Activated CD4-positive, alpha-beta memory T cell treated with anti-CD3 and anti-CD28 coated beads, Interleukin-2, amount 10 ng/mL, durations not matched to agents 7 days and 5 days (primary cell): ENCODE results near the gene TARM1. TPM values are rescaled to one million over a fixed set of nuclear protein-coding genes. Genes with fewer than 3 reads are reported as not detected.
"Not testable (repeated sequence)": the region's sequence is repeated elsewhere in the genome, so short reads cannot be mapped to it uniquely, and the experiment has no call there.

ENCODE experiments used
- CTCF ChIA-PET: fragments of 350-600 bp; sonication (Branson Sonifier 250); formaldehyde crosslinking; loops from one replicate; lab custom pipeline; 2021; ENCODE audit warnings: antibody characterized with exemption, inconsistent platforms; lab: Charles Lee
- POLR2A ChIA-PET: fragments of 350-600 bp; sonication (Branson Sonifier 250); formaldehyde crosslinking; loops from one replicate; lab custom pipeline; 2021; ENCODE audit warnings: antibody characterized with exemption; lab: Charles Lee
- DNase-seq: peaks from one replicate; pipeline ENCODE4 v3.0.0-alpha.2; 2020
- H3K27ac Mint-ChIP-seq: one replicate; pipeline ENCODE4 v1.8.0; 2021; ENCODE audit warnings: mild to moderate bottlenecking, mixed read lengths
- H3K27me3 Mint-ChIP-seq: one replicate; pipeline ENCODE4 v1.8.0; 2021; ENCODE audit warnings: mixed read lengths
- H3K36me3 Mint-ChIP-seq: one replicate; pipeline ENCODE4 v1.8.0; 2021; ENCODE audit warnings: low read depth, mixed read lengths
- H3K4me1 Mint-ChIP-seq: one replicate; pipeline ENCODE4 v1.8.0; 2021; ENCODE audit warnings: mixed read lengths
- H3K4me3 Mint-ChIP-seq: one replicate; pipeline ENCODE4 v1.8.0; 2021; ENCODE audit warnings: mild to moderate bottlenecking, mixed read lengths
- H3K9me3 Mint-ChIP-seq: one replicate; pipeline ENCODE4 v1.8.0; 2021; ENCODE audit warnings: mixed read lengths
- total RNA-seq, 2 experiments: library from RNA; stranded (reverse); gene quantifications; one replicate each; pipeline ENCODE4 v1.2.3, GENCODE V29; 2021

TARM1 gene
- total RNA-seq, 2 experiments from 2014 or later: not detected

DNA sequence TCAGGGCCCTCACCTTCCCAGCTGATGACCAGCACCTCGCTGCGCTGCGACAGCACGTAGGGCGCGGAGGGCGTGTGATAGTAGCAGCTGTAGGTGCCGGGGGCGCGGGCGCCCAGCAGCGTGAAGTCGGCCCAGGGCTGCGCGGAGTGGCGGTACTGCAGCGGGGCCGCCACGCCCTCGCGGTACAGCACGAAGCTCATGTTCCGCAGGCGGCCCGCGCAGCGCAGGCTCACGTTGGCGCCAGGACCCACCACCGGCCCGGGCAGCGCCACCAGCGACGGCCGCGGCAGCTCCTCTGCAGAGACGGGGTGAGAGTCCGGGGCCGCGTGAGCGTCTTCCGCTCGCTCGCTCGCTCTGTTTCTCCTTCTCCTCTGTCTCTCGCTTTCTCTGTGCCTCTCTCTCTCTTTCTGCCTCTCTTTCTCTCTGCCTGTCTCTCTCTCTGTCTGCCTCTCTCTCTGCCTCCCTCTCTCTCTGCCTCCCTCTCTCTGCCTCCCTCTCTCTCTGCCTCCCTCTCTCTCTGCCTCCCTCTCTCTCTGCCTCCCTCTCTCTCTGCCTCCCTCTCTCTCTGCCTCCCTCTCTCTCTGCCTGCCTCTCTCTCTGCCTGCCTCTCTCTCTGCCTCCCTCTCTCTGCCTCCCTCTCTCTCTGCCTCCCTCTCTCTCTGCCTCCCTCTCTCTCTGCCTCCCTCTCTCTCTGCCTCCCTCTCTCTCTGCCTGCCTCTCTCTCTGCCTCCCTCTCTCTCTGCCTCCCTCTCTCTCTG lies 14.9 kb upstream of the TARM1 start:
- H3K9me3 Mint-ChIP-seq, H3K36me3 Mint-ChIP-seq, H3K27ac Mint-ChIP-seq: not testable (repeated sequence)
- Mint-ChIP-seq H3K27me3 (peaks cover 15% of the 10 kb centered on the region), H3K4me1 (peaks cover 15% of the 10 kb centered on the region), H3K4me3 (peak overlapping the region; percentile 67)
- DNase-seq: peak; percentile 54
- ChIA-PET POLR2A (interaction anchor here (0.7 to 2.3 kb wide), 3 partner anchors 17 to 41 kb away, joined by 3 to 11 read pairs (median 6); partner anchors contain the start of genes CNOT3, PRPF31 and TFPT), CTCF (interaction anchor here (0.6 to 1.5 kb wide), 4 partner anchors 8 to 72 kb away, joined by 3 to 6 read pairs (median 4); partner anchors contain the start of genes PRPF31 and TFPT)

DNA sequence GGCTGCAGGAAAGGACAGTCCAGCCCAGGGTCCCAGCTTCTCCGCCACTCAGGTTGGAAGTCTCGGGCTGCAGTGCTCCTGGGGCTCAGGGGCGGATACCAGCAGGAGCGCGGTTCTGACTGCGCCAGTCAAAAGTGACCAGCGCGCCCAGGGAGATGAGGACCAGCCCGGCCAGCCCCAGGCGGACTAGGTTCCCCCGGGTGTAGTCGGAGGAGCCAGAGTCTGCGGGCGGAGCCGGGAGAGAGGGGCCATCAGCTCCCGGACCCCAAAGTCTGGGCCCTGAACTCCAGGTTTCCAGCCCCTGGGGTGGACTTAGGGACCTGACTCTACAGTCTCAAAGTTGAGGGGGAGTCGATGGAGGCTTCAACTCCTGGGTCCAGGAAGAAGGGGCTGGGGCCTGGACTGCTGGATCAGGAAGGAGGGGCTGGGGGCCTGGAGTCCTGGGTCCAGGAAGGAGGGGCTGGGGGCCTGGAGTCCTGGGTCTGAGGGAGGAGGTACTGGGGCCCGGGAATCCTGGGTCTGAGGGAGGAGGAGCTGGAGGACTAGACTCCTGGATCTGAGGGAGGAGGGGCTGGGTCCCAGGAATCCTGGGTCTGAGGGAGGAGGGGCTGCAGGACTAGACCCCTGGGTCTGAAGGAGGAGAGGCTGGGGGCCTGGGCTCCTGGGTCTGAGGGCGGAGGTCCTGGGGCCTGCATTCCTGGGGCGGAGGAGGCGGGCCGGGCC lies 14.1 kb upstream of the TARM1 start:
- Mint-ChIP-seq H3K27me3 (peaks cover 15% of the 10 kb centered on the region), H3K27ac (no peak overlapping the region), H3K4me3 (no peak overlapping the region), H3K36me3 (peaks cover 3% of the 10 kb centered on the region), H3K9me3 (peaks cover 4% of the 10 kb centered on the region), H3K4me1 (peaks cover 15% of the 10 kb centered on the region)
- DNase-seq: no peak
- POLR2A ChIA-PET: interaction anchor here (1.5 to 2.3 kb wide), 3 partner anchors 20 to 42 kb away, joined by 4 to 11 read pairs (median 6); partner anchors contain the start of genes CNOT3, PRPF31 and TFPT
- CTCF ChIA-PET: interaction anchor here (0.6 to 1.5 kb wide), 3 partner anchors 9 to 72 kb away, joined by 3 to 6 read pairs (median 4); partner anchors contain the start of genes PRPF31 and TFPT

DNA sequence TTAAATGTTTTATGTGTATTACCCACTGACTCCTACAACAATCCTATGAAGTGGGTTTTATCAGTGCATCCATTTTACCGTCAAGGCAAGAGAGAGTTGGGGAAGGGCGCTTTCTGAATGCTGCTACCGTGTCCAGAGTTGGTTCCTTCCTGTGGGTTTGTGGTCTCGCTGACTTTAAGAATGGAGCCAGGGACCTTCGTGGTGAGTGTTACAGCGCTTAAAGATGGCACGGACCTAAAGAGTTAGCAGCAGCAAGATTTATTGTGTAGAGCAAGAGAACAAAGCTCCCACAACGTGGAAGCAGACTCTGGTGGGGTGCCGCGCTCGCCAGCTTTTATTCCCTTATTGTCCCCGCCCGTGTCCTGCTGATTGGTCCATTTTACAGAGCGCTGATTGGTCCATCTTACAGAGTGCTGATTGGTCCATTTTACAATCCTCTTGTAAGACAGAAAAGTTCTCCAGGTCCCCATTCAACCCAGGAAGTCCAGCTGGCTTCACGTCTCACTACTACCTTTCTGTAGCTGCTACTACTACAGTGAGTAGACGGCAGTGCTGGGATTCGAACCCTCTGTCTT lies 13.3 kb upstream of the TARM1 start:
- Mint-ChIP-seq H3K27ac (no peak overlapping the region), H3K27me3 (peaks cover 15% of the 10 kb centered on the region), H3K36me3 (peaks cover 3% of the 10 kb centered on the region), H3K9me3 (peaks cover 4% of the 10 kb centered on the region), H3K4me3 (no peak overlapping the region), H3K4me1 (peaks cover 15% of the 10 kb centered on the region)
- CTCF ChIA-PET: interaction anchor here (1.3 kb wide), 1 partner anchor 9 kb away, joined by 6 read pairs; no protein-coding TSS in a partner anchor
- POLR2A ChIA-PET: interaction anchor here (1.5 to 2.3 kb wide), 2 partner anchors 20 to 43 kb away, joined by 4 to 6 read pairs; partner anchors contain the start of genes CNOT3 and TFPT
- no peak for DNase-seq

DNA sequence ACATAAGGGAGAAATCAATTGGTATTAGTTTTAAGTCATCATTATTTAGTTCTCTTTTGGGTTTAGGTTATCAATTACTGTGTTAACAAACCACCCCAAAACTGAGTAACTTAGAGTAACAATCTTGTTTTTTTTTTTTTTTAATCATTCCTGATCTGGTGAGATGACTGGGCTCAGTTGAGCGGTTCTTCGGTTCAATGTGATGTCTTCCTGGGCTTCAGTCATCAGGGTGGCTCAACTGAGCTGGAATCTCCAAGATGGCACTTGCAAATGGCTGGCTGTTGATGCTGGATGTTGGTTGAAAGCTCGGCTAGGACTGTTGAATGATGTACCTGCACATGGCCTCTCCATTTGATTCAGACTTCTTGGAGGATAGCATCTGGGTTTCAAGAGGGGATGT lies 3.2 kb upstream of the TARM1 start:
- no peaks in the 10 kb centered on the region for H3K36me3 Mint-ChIP-seq
- CTCF ChIA-PET: no interaction called here
- H3K27ac Mint-ChIP-seq: no peak overlapping the region
- DNase-seq: no peak
- H3K4me3 Mint-ChIP-seq: no peak overlapping the region
- no peaks in the 10 kb centered on the region for H3K27me3 Mint-ChIP-seq
- H3K4me1 Mint-ChIP-seq: no peaks in the 10 kb centered on the region
- POLR2A ChIA-PET: no interaction called here
- peaks cover 7% of the 10 kb centered on the region for H3K9me3 Mint-ChIP-seq

DNA sequence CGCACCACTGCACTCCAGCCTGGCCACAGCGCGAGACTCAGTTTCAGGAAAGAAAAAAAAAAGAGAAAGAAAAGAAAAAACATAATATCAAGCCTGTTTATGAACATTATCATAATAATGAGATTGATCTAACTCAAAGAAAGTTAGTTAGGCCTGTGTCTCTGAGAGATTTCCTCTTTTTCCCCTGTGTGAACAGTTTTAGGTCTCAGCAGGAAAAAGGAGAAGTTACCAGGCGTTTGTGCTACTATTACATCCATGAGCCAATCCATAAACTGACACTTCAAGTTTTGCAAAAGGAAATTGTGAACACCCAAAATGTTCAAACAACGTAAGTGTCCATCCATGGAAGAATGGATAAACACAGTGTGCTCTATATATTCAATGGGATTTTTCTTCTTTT lies 3.8 kb downstream of the TARM1 start:
- ChIA-PET CTCF (no interaction called here), POLR2A (no interaction called here)
- peaks cover 3% of the 10 kb centered on the region for H3K9me3 Mint-ChIP-seq
- DNase-seq: no peak
- H3K27me3 Mint-ChIP-seq: no peaks in the 10 kb centered on the region
- no peaks in the 10 kb centered on the region for H3K4me1 Mint-ChIP-seq
- no peak overlapping the region for H3K4me3 Mint-ChIP-seq
- no peak overlapping the region for H3K27ac Mint-ChIP-seq
- H3K36me3 Mint-ChIP-seq: no peaks in the 10 kb centered on the region

DNA sequence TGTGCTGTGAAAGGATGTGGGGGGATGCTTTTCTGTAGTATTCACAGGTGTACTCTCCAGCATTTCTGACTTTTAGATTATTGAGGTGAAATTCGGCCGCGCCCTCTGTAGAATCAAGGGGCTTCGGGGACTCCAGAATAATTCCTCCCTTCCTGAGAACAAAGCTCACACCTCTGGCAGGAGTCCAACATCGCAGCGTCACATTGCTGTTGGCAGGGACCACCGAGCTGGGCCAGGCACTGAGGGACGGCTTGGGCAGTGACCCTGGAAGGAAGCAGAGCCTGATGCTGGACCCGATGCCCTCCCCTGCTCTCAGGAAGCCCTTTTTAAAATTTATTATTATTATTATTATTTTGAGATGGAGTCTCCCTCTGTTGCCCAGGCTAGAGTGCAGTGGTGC lies 6.3 kb downstream of the TARM1 start:
- H3K4me1 Mint-ChIP-seq: no peaks in the 10 kb centered on the region
- no peaks in the 10 kb centered on the region for H3K9me3 Mint-ChIP-seq
- no peaks in the 10 kb centered on the region for H3K27me3 Mint-ChIP-seq
- POLR2A ChIA-PET: no interaction called here
- H3K4me3 Mint-ChIP-seq: no peak overlapping the region
- CTCF ChIA-PET: no interaction called here
- no peak overlapping the region for H3K27ac Mint-ChIP-seq
- no peak for DNase-seq
- H3K36me3 Mint-ChIP-seq: no peaks in the 10 kb centered on the region

DNA sequence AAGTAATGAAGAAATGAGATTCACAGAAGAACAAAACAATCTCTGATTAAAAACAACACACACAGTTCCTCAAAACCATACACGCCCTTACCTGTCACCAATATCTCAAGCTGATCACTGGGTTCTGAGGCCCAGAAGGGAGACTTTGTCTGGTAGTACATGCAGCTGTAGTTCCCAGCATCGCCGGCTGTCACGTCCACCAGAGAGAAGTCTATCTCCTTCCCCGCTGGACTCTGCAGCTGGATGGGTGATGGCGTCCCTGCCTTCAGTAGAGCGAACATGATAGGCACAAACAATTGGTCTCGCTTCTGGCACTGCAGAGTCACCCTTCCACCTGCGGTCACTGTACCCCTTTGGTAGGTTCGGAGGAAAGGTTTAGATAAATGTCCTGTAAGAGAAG lies 7.3 kb downstream of the TARM1 start:
- CTCF ChIA-PET: no interaction called here
- POLR2A ChIA-PET: no interaction called here
- H3K4me1 Mint-ChIP-seq: no peaks in the 10 kb centered on the region
- H3K4me3 Mint-ChIP-seq: no peak overlapping the region
- H3K27ac Mint-ChIP-seq: no peak overlapping the region
- DNase-seq: no peak
- H3K27me3 Mint-ChIP-seq: no peaks in the 10 kb centered on the region
- no peaks in the 10 kb centered on the region for H3K36me3 Mint-ChIP-seq
- no peaks in the 10 kb centered on the region for H3K9me3 Mint-ChIP-seq

DNA sequence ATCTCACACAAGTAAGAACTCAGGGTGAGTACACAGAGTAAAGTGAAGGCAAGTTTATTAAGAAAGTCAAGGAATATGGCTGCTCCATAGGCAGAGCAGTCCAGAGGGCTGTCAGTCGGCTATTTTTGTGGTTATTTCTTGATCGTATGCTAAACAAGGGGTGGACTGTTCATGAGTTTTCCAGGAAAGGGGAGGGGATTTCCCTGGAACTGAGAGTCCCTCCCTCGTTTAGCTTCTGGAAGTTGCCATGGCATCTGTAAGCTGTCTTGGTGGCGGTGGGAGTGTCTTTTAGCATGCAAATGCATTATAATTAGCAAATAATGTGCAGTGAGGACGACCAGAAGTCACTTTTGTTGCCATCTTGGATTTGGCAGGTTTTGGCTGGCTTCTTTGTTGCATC lies 11.7 kb downstream of the TARM1 start:
- ChIA-PET CTCF (interaction anchor here (0.9 kb wide), 1 partner anchor 9 kb away, joined by 3 read pairs; no protein-coding TSS in a partner anchor), POLR2A (no interaction called here)
- H3K4me3 Mint-ChIP-seq: no peak overlapping the region
- no peak for DNase-seq
- peaks cover 4% of the 10 kb centered on the region for H3K27me3 Mint-ChIP-seq
- no peak overlapping the region for H3K27ac Mint-ChIP-seq
- no peaks in the 10 kb centered on the region for H3K9me3 Mint-ChIP-seq
- H3K36me3 Mint-ChIP-seq: no peaks in the 10 kb centered on the region
- H3K4me1 Mint-ChIP-seq: no peaks in the 10 kb centered on the region

DNA sequence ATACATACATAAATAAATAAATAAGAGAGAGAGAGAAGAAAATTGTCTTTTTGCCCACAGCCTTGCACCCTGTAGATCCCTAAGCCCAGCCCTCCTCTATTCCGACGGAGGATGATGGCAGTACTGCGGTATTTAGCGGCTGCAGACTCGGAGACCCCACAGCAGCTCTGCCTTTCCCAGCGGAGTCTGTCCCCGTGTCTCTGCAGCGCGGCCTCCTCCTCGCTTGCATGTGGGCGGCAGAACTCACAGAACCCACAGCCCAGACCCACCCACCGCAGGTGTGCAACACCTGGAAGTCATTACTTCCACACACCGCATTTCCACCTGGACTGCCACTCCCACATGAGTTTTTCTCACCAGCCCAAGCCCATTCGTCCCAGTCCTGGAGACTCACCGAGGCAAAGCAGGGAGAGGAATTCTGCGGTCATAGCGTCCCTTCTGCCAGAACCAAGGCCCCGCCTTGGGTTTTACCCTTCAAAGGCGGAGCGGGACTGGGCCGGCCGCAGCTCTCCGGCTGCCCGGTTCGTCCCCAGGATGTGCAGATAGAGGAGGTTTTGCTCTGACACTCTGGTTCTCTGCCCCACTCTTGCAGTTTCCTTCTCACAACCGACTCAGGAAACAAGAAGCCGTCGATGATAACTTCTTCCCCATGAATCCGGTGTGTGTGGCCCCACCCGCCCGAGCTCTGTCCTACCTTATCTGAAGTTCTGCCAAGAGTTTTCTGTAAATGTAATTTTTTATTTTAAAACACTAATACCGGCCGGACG lies 17.6 kb downstream of the TARM1 start, which contains the start of gene VSTM1:
VSTM1 (minus strand) TSS at position 548 of the 767 bp plus-strand sequence; CDS start at position 428, 120 bp downstream.
- Mint-ChIP-seq H3K27ac (no peak within 1 kb of the TSS), H3K9me3 (no peaks in the 10 kb centered on the region), H3K27me3 (peaks cover 6% of the 10 kb centered on the region), H3K36me3 (no peaks in the 10 kb centered on the region), H3K4me3 (no peak within 1 kb of the TSS), H3K4me1 (no peaks in the 10 kb centered on the region)
- ChIA-PET POLR2A (no interaction called here), CTCF (no interaction called here)
- no peak for DNase-seq

DNA sequence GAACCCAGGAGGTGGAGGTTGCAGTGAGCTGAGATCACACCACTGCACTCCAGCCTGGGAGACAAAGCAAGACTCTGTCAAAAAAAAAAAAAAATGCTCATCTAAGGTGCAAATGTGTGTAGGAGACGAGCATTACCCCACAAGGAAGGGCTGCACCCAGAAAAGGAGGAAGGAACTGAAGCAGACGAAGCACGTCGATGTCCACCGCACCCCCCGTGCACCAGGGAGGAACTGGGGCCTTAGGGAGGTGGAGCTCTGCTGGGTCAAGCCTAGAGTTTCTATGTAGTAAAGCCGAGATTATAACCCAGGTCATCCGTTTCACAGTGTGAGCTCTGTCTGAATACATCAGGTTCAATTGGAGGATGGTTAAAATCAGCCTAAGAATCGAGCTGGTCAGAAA lies 18.5 kb downstream of the TARM1 start:
- Mint-ChIP-seq H3K4me3 (no peak overlapping the region), H3K27me3 (peaks cover 6% of the 10 kb centered on the region), H3K9me3 (no peaks in the 10 kb centered on the region), H3K27ac (no peak overlapping the region), H3K36me3 (no peaks in the 10 kb centered on the region), H3K4me1 (no peaks in the 10 kb centered on the region)
- no peak for DNase-seq
- ChIA-PET POLR2A (no interaction called here), CTCF (no interaction called here)

DNA sequence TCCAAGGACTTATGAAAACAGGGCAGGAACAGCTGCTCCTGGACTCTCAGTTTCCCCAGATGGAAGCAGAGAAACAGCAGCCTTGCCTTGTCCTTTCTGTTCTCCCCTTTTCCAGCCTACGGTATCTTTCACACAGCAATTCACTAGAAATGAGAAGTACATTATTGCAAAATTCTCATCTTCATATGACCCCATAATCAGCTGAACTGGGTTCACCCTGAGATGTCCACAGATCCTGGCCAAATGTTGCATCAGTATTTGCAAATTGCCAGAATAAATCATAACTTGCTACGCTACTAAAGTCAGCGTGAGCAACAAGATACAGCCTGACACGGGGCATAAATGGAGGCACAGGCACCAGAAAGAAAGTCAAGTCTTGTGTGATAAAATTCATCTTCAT lies 33.5 kb downstream of the TARM1 start:
- CTCF ChIA-PET: no interaction called here
- no peak overlapping the region for H3K27ac Mint-ChIP-seq
- no peak for DNase-seq
- POLR2A ChIA-PET: no interaction called here
- H3K9me3 Mint-ChIP-seq: no peaks in the 10 kb centered on the region
- H3K4me1 Mint-ChIP-seq: no peaks in the 10 kb centered on the region
- no peaks in the 10 kb centered on the region for H3K36me3 Mint-ChIP-seq
- no peak overlapping the region for H3K4me3 Mint-ChIP-seq
- H3K27me3 Mint-ChIP-seq: no peaks in the 10 kb centered on the region

DNA sequence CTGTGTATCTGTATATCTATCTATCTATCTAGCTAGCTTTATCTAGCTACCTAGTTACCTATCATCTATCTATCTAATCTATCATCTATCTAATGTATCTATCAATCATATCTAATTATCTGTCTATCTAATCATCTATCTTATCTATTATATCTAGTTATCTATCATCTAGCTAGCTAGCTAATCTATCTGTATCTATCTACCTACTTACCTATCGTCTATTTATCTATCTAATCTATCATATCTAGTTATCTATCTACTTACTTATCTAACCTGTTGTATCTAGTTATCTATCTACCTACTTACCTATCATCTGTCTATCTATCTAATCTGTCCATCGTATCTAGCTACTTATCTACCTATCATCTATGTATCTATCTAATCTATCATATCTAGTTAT lies 35.4 kb downstream of the TARM1 start:
- Mint-ChIP-seq H3K36me3 (no peaks in the 10 kb centered on the region), H3K4me3 (no peak overlapping the region), H3K9me3 (no peaks in the 10 kb centered on the region), H3K27ac (no peak overlapping the region), H3K27me3 (no peaks in the 10 kb centered on the region), H3K4me1 (no peaks in the 10 kb centered on the region)
- no peak for DNase-seq
- POLR2A ChIA-PET: no interaction called here
- CTCF ChIA-PET: interaction anchor here (1.0 kb wide), 1 partner anchor 16 kb away, joined by 3 read pairs; no protein-coding TSS in a partner anchor
